HEK293T (cell line): ENCODE results near the gene SAP30L.

ENCODE experiments used
- CTCF ChIA-PET: fragments of 350-600 bp; formaldehyde crosslinking; extraction: SDS; loops from one replicate; lab custom pipeline; 2021; ENCODE audit warnings: antibody characterized with exemption, inconsistent platforms; lab: Yijun Ruan, JAX
- POLR2A ChIA-PET: fragments of 350-600 bp; formaldehyde crosslinking; extraction: SDS; loops from one replicate; lab custom pipeline; 2020; ENCODE audit warnings: antibody characterized with exemption, inconsistent platforms; lab: Yijun Ruan, JAX
- DNase-seq: peaks from one replicate; pipeline ENCODE4 v3.0.0; 2012; ENCODE audit warnings: mixed read lengths; ENCODE audit errors: extremely low spot score
- ARNT ChIP-seq: fragments of 450-650 bp; IDR thresholded peaks from 2 replicates; pipeline ENCODE4 v1.6.1; 2017; ENCODE audit warnings: mild to moderate bottlenecking
- BHLHE40 ChIP-seq: fragments of 450-650 bp; IDR thresholded peaks from 2 replicates; pipeline ENCODE4 v1.6.1; 2016; ENCODE audit warnings: mild to moderate bottlenecking, moderate library complexity, borderline replicate concordance
- CTBP1 ChIP-seq: fragments of 450-650 bp; IDR thresholded peaks from 2 replicates; pipeline ENCODE4 v1.6.1; 2016; ENCODE audit warnings: borderline replicate concordance
- ELF4 ChIP-seq: fragments of 450-650 bp; IDR thresholded peaks from 2 replicates; pipeline ENCODE4 v1.6.1; 2017; ENCODE audit warnings: antibody characterized with exemption
- FOXA1 ChIP-seq: fragments of 450-650 bp; IDR thresholded peaks from 2 replicates; pipeline ENCODE4 v1.6.1; 2016; ENCODE audit warnings: mild to moderate bottlenecking
- FOXK2 ChIP-seq: fragments of 450-650 bp; IDR thresholded peaks from 2 replicates; pipeline ENCODE4 v1.6.1; 2016; ENCODE audit warnings: mild to moderate bottlenecking
- FOXM1 ChIP-seq: fragments of 450-650 bp; IDR thresholded peaks from 2 replicates; pipeline ENCODE4 v1.6.1; 2017; ENCODE audit warnings: mild to moderate bottlenecking, borderline replicate concordance
- HDGF ChIP-seq: fragments of 450-650 bp; IDR thresholded peaks from 2 replicates; pipeline ENCODE4 v1.6.1; 2017; ENCODE audit warnings: antibody characterized with exemption, borderline replicate concordance
- L3MBTL2 ChIP-seq: fragments of 450-650 bp; conservative IDR thresholded peaks from 2 replicates; pipeline ENCODE4 v1.6.1; 2016; ENCODE audit warnings: mild to moderate bottlenecking
- LEF1 ChIP-seq: fragments of 450-650 bp; IDR thresholded peaks from 2 replicates; pipeline ENCODE4 v1.6.1; 2017; ENCODE audit warnings: mild to moderate bottlenecking, borderline replicate concordance
- NFRKB ChIP-seq: fragments of 450-650 bp; IDR thresholded peaks from 2 replicates; pipeline ENCODE4 v1.6.1; 2016; ENCODE audit warnings: mild to moderate bottlenecking, moderate library complexity
- PKNOX1 ChIP-seq: fragments of 450-650 bp; IDR thresholded peaks from 2 replicates; pipeline ENCODE4 v1.6.1; 2016
- SP1 ChIP-seq: fragments of 450-650 bp; IDR thresholded peaks from 2 replicates; pipeline ENCODE4 v1.6.1; 2017
- SUZ12 ChIP-seq: fragments of 450-650 bp; IDR thresholded peaks from 2 replicates; pipeline ENCODE4 v1.6.1; 2016; ENCODE audit warnings: mild to moderate bottlenecking
- TARDBP ChIP-seq: fragments of 450-650 bp; IDR thresholded peaks from 2 replicates; pipeline ENCODE4 v1.6.1; 2016
- ZNF384 ChIP-seq: fragments of 450-650 bp; IDR thresholded peaks from 2 replicates; pipeline ENCODE4 v1.6.1; 2016

Gene SAP30L

GRCh38 chr5:154412316-154412715 lies 33.5 kb upstream of the SAP30L start:
- no peak for DNase-seq
- ChIA-PET POLR2A (no interaction called here), CTCF (interaction anchor here (0.6 kb wide), 1 partner anchor 51 kb away, joined by 3 read pairs; no protein-coding TSS in a partner anchor)
- TF ChIP-seq HDGF (no peak), LEF1 (no peak), ZNF384 (no peak), ELF4 (no peak), PKNOX1 (no peak), L3MBTL2 (no peak), NFRKB (no peak), BHLHE40 (no peak), TARDBP (no peak), FOXK2 (no peak), SUZ12 (no peak)

DNA sequence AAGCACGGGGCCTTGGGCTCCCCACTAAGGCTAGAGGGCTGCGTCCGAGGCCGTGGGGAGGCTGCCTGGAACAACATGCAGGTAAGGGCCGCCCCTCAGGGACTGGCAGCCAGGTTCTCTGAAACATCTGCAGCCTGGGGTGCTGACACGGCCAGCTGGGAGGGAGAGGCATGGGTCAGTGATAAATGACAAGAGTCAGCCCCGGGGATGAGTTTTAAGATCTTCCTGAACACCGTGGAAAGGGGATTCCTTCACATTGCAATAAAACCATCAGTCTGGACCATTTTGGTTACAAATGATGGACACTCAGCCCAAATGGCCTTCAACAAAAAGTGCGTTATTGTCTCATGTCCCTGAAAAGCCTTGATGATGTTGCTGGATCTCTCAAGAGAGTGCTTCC lies 32.9 kb upstream of the SAP30L start:
- DNase-seq, result no peak
- CTCF ChIA-PET, result no interaction called here
- POLR2A ChIA-PET, result no interaction called here
- TF ChIP-seq PKNOX1 (no peak), ELF4 (no peak), FOXM1 (no peak), HDGF (no peak), FOXA1 (no peak), NFRKB (no peak), ARNT (no peak), SUZ12 (no peak), BHLHE40 (no peak), CTBP1 (no peak), TARDBP (no peak), SP1 (no peak), FOXK2 (no peak), ZNF384 (no peak), L3MBTL2 (no peak), LEF1 (no peak)

- ChIA-PET POLR2A (no interaction called here), CTCF (interaction anchor here (0.6 to 1.3 kb wide), 2 partner anchors 195 to 218 kb away, joined by 3 to 5 read pairs; no protein-coding TSS in a partner anchor)
- TF ChIP-seq TARDBP (no peak), FOXK2 (no peak), SP1 (no peak), NFRKB (no peak), ELF4 (no peak), PKNOX1 (no peak), ZNF384 (no peak), HDGF (no peak), FOXM1 (no peak), BHLHE40 (no peak), SUZ12 (no peak), LEF1 (no peak), L3MBTL2 (no peak), FOXA1 (no peak), ARNT (no peak)
- DNase-seq, result no peak
Measured at GRCh38 chr5:154415114-154415513, 30.7 kb upstream of the SAP30L start.

DNA sequence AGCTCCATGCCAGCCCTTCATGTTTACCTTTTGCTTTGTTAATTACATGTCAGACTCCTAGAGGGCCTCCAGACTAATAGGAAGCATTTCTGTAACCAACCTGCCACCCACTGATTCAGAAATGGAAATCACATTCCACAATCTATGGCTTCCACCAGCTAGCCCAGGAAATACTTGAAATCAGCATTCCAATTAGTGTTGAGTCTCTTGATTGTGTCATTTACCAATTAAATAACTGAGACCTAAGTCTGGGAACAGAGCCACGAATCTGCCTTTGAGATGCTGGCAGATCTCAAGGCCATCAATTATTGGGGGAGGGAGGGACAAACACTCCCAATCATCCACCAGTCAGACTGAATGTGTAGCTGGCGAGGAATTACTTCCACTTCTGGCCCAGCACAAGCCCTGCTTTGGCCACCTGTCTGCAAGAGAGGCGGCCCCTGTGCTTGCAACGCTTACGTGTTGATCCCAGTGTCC lies 27.4 kb upstream of the SAP30L start:
- ChIA-PET POLR2A (no interaction called here), CTCF (no interaction called here)
- DNase-seq, result no peak
- TF ChIP-seq LEF1 (no peak), SUZ12 (no peak), FOXA1 (no peak), FOXK2 (no peak), SP1 (no peak), HDGF (no peak), TARDBP (no peak), FOXM1 (no peak), BHLHE40 (no peak), CTBP1 (no peak), ELF4 (no peak), ZNF384 (no peak), L3MBTL2 (no peak), PKNOX1 (no peak), NFRKB (no peak), ARNT (no peak)

DNA sequence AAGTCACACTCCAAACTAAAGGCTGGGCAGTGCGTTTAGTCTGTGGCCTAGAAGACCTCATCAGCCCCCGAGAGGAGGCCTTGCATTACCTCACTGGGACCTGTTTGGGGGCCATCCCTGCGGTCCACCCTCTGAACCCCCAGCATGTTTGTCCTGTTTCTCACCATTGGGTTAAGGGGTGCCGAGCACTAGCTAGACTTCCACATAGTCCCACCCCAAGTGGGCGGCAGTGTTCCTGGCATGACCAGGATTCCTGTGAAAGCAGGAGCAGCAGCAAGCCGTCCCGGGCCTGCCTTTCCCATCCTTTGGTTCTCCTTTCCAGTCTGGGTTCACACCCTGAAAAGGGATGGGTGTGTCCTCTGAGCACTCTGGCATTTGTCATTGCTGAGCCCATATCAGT lies 26.6 kb upstream of the SAP30L start:
- ChIA-PET CTCF (no interaction called here), POLR2A (no interaction called here)
- TF ChIP-seq SUZ12, result no peak
- TF ChIP-seq L3MBTL2, result no peak
- no peak for TF ChIP-seq PKNOX1
- TF ChIP-seq FOXA1, result no peak
- no peak for TF ChIP-seq CTBP1
- TF ChIP-seq FOXM1, result no peak
- TF ChIP-seq NFRKB, result no peak
- no peak for TF ChIP-seq ARNT
- TF ChIP-seq TARDBP, result no peak
- no peak for TF ChIP-seq HDGF
- TF ChIP-seq ELF4, result no peak
- no peak for TF ChIP-seq LEF1
- TF ChIP-seq BHLHE40, result no peak
- no peak for TF ChIP-seq ZNF384
- no peak for TF ChIP-seq SP1
- no peak for TF ChIP-seq FOXK2
- DNase-seq, result no peak
